ENCODE data around the gene GOLGA6C.
"Not testable (repeated sequence)": the region's sequence is repeated elsewhere in the genome, so short reads cannot be mapped to it uniquely, and the experiment has no call there.

GOLGA6C gene

GRCh38 chr15:75225951-75226732 is 32.0 kb upstream of the GOLGA6C start:
- no peak overlapping the region for H3K27ac ChIP-seq
- no peak for TF ChIP-seq CTCF (conservative IDR thresholded peaks at IDR 0.05)

- not testable (repeated sequence) for H3K27ac ChIP-seq
These were observed 31.0 kb upstream of the GOLGA6C start for GRCh38 chr15:75227112-75227511.

- no peak for TF ChIP-seq CTCF (conservative IDR thresholded peaks at IDR 0.05)
- no peak overlapping the region for H3K27ac ChIP-seq
These were observed 30.4 kb upstream of the GOLGA6C start for GRCh38 chr15:75227663-75228280.

- no peak overlapping the region for H3K27ac ChIP-seq
- TF ChIP-seq CTCF (conservative IDR thresholded peaks at IDR 0.05) = no peak
These were observed 29.3 kb upstream of the GOLGA6C start for GRCh38 chr15:75228787-75229186.

GRCh38 chr15:75229191-75230015 is 28.7 kb upstream of the GOLGA6C start:
- no peak for TF ChIP-seq CTCF (conservative IDR thresholded peaks at IDR 0.05)
- H3K27ac ChIP-seq = no peak overlapping the region

- no peak for TF ChIP-seq CTCF (conservative IDR thresholded peaks at IDR 0.05)
- no peak overlapping the region for H3K27ac ChIP-seq
These were observed 28.2 kb upstream of the GOLGA6C start for GRCh38 chr15:75230016-75230343.

GRCh38 chr15:75230551-75231371 is 27.4 kb upstream of the GOLGA6C start:
- no peak overlapping the region for H3K27ac ChIP-seq
- TF ChIP-seq CTCF (conservative IDR thresholded peaks at IDR 0.05) = no peak
